ENCODE measurements around the gene CASQ2. TPM values are rescaled to one million over a fixed set of nuclear protein-coding genes. Genes with fewer than 3 reads are reported as not detected.
"Not testable (repeated sequence)": the region's sequence is repeated elsewhere in the genome, so short reads cannot be mapped to it uniquely, and the experiment has no call there.

Gene CASQ2
- polyA plus RNA-seq, 4 donors = 0.36 to 1.3 (median 1.0) TPM

GRCh38 chr1:115781851-115782250 lies 13.3 kb upstream of the CASQ2 start:
- DNase-seq (ENCODE audit: low read depth in 4 of 4, low spot score in 3 of 4) = no peak

DNA sequence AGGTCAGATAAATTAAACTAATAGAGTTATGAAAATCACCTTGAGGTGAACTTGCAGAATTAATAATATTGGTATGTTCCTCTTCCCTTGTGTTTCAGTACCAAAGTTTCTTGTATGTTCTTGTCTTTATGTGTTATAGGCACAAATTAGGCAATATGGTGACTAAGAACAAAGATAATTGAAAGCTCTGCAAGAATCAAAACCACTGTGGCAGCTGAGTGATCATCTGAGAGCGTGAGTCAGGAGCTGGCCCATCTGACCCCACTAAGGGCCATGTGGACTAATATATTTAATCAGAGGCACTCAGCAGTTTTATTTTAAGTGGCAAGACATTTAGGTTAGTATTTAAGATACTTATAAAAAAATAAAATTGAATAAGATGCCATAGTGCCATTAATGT lies 12.8 kb upstream of the CASQ2 start:
- DNase-seq (ENCODE audit: low read depth in 4 of 4, low spot score in 3 of 4) = no peak

DNA sequence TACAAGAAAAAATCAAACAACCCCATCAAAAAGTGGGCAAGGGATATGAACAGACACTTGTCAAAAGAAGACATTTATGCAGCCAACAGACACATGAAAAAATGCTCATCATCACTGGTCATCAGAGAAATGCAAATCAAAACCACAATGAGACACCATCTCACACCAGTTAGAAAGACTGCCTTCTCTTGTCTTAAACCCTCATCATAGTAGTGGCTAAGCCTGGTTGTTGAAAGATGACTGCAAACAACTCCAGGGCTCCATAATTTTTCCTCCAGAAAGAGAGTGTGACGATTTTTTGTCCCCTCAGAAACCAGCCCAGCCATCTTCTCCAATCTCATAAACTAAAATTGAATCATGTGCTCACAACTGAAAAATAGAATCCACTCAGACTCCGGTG lies 12.1 kb upstream of the CASQ2 start:
- DNase-seq (ENCODE audit: low read depth in 4 of 4, low spot score in 3 of 4) = not testable (repeated sequence)

DNA sequence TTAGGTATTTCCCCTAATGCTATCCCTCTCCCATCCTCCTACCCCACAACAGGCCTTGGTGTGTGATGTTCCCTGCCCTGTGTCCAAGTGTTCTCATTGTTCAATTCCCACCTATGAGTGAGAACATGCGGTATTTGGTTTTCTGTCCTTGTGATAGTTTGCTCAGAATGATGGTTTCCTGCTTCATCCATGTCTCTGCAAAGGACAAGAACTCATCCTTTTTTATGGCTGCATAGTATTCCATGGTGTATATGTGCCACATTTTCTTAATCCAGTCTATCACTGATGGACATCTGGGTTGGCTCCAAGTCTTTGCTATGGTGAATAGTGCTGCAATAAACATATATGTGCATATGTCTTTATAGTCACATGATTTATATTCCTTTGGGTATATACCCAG lies 10.6 kb upstream of the CASQ2 start:
- DNase-seq (ENCODE audit: low read depth in 4 of 4, low spot score in 3 of 4) = not testable (repeated sequence)

DNA sequence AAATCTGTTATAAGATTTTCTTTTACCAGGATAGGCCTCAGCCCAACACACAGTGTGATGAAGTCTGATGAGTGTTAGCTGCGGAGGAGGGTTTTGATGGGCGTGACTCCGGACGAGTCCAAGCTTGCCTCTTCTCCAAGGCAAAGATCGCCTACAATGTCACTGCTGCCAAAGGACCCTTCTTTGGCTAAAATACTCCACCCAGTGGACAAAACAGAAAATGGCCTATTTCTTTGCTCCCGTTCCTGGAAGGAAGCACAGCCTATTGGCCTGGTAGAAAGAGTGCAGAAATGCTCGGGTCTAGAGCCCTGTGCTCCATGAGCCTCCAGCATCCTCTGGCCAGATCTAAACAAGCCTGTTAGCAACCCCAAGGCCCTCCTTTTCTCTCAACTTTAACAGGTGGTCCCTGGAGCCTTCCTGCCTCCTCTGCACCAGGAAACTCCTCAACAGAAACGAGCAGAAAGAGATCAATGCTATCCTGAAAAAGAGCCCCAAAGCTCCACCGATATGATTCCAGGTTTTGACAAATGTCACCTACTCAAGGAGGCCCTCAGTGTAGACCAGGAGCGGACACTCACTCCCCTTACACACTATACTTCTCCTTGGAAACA lies 3.4 kb upstream of the CASQ2 start:
- peak; percentile 71 to 85 (median 74) for DNase-seq (ENCODE audit: low read depth in 4 of 4, low spot score in 3 of 4)

DNA sequence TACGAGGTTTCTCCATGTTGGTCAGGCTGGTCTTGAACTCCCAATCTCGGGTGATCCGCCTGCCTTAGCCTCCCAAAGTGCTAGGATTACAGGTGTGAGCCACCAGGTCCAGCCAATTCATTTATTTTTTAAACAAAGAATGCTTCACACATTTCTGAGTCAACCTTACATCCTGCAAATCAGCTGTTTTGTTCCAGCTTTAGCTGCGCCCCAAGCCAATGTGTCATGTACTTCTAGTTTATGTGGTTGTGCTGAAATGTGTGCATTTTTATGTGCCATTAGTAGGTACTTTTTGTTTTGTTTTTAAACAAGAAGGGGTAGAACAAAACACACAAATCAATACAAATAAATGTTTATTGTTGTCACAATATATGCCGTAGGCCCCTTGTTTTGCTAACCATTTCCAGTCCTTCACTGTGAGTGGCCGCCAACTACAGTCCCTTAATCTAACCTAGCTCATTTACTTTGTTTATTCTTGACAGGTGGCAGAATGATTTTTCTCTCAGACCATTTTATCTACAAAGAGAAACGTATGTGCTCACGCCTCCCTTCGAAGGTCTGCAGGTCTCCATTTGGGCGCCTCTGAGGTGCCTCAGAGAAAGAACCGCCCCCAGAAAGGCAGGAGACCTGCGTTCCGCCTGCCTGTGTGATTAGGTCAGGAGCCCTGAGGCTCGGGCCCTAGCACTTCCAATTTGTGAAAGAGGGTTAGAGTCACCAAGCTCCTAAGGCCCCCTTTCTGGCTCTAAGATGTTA lies 2.8 kb upstream of the CASQ2 start:
- DNase-seq (ENCODE audit: low read depth in 4 of 4, low spot score in 3 of 4) = no peak

DNA sequence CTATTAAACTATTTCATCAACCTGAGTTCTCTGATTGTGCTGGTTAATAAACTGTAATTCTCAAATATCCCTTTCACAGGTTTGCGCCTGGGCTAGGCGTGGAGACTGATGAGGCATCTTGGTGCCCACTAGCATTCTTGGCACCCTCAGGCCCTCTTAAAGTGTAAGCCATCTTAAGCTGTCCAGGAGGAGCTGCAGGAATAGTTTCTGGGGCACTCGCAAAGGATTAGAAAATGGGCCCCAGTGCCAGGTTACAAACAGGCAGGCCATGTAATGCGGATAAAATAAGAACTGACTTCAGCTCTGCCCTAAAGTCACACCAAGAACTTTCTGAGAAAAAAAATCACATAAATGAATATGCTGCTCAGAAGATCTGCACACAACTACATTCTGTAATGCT lies 1.1 kb downstream of the CASQ2 start:
- no peak for DNase-seq (ENCODE audit: low read depth in 4 of 4, low spot score in 3 of 4)

- DNase-seq (ENCODE audit: low read depth in 4 of 4, low spot score in 3 of 4) = no peak
Measured at GRCh38 chr1:115765091-115765490, 3.4 kb downstream of the CASQ2 start.

DNA sequence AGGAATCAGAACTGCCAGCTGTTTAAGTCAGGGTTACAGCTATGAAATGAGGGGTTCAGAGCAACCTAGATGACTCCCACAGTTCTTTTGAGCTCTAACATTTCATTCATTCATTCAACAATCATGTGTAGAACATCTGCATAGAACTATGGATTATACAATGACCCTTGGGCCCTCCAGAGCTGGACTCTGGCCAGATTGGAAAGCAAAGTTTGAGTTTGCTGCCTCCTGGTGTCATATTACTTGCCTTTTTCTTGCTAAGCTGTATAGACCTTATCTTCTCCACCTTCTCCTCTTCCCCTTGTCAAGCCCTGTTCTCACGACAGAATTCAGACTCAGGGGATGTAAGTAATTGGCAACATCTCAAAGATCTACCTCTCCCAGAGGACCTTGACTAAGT lies 4.0 kb downstream of the CASQ2 start:
- DNase-seq (ENCODE audit: low read depth in 4 of 4, low spot score in 3 of 4) = no peak

- no peak for DNase-seq (ENCODE audit: low read depth in 4 of 4, low spot score in 3 of 4)
Measured at GRCh38 chr1:115762779-115763178, 5.7 kb downstream of the CASQ2 start.

GRCh38 chr1:115761601-115762302 lies 6.8 kb downstream of the CASQ2 start:
- DNase-seq (ENCODE audit: low read depth in 4 of 4, low spot score in 3 of 4) = no peak

- no peak for DNase-seq (ENCODE audit: low read depth in 4 of 4, low spot score in 3 of 4)
Measured at GRCh38 chr1:115757856-115758255, 10.7 kb downstream of the CASQ2 start.

- DNase-seq (ENCODE audit: low read depth in 4 of 4, low spot score in 3 of 4) = no peak
Measured at GRCh38 chr1:115757326-115757725, 11.2 kb downstream of the CASQ2 start.

GRCh38 chr1:115755456-115756370 lies 12.8 kb downstream of the CASQ2 start:
- no peak for DNase-seq (ENCODE audit: low read depth in 4 of 4, low spot score in 3 of 4)

- no peak for DNase-seq (ENCODE audit: low read depth in 4 of 4, low spot score in 3 of 4)
Measured at GRCh38 chr1:115753830-115754229, 14.7 kb downstream of the CASQ2 start.

DNA sequence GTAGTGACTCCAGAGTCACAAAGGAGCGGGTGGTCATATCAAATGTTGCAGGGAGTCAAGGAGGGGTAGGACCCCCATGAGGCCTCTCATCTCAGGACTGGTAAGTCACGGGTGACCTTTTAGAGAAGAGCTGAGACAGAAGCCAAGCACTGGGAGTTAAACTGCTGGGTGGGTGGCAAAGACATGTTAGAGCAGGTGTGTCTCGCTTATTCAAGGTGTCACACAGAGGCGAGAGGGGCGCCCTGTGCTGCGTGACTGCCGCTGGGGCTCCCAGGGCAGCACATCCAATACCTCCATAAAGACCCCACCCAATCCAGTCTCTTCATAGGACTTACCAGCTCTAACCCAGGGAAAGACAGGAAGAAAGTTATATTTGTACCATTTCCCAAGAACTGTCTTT lies 15.2 kb downstream of the CASQ2 start:
- DNase-seq (ENCODE audit: low read depth in 4 of 4, low spot score in 3 of 4) = no peak

DNA sequence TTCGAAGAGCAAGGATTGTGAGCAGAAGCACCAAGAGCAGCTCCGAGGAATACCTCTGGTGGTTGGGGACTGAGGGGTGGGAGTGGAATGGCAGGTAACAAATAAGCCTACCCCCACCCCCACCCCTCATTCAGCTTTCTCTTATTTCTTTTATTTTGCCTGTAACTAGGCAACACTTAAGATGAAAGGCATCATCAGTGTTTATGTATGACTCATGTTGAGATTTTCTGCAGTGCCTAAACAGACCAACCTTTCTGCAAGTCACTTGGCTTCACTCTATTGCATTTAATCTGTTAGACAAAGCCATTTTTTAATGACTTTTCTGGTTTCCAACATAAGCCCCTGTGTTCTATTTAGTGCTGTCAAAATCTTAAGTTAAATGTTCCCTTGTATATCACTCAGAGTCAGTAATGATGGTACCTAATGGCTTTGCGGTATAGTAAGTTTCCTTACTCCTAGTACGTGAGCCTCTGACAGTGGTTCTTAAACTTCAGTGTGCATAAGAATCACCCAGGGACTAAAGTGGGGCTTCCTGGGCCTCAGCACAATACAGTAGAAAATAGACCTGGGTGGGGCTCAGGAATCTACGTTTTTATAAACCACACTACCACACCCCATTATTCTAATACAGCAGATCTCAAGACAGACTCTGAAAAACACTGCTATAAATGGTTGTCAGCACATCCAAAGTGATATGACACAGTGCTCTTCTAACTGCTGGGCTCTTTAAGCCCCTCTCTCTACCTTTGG lies 19.9 kb downstream of the CASQ2 start:
- DNase-seq (ENCODE audit: low read depth in 4 of 4, low spot score in 3 of 4) = no peak

DNA sequence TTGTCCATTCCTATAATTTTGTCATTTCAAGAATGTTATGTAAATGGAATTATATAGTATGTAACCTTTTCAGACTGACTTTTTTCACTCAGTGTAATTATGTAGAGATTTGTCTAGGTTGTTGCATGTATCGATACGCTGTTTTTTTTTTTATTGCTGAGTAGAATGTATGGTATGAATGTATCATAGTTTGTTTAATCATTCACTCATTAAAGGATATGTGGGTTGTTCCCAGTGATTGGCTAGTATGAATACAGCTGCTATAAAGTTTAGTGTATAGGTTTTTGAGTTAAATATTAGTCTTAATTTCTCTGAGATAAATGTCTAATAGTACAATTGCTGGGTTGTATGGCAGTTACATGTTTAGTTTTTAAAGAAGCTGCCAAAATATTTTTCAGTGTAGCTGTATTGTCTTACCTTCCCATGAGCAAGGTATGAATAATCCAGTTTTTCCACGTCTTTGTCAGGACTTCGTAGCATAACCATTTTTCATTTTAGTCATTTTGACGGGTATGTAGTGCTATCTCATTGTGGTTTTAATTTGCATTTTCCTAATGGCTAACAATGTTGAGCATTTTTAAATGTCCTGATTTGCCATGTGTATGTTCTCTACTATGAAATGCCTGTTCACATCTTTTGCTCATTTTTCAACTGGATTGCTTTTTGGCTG lies 22.4 kb downstream of the CASQ2 start:
- DNase-seq (ENCODE audit: low read depth in 4 of 4, low spot score in 3 of 4) = no peak

DNA sequence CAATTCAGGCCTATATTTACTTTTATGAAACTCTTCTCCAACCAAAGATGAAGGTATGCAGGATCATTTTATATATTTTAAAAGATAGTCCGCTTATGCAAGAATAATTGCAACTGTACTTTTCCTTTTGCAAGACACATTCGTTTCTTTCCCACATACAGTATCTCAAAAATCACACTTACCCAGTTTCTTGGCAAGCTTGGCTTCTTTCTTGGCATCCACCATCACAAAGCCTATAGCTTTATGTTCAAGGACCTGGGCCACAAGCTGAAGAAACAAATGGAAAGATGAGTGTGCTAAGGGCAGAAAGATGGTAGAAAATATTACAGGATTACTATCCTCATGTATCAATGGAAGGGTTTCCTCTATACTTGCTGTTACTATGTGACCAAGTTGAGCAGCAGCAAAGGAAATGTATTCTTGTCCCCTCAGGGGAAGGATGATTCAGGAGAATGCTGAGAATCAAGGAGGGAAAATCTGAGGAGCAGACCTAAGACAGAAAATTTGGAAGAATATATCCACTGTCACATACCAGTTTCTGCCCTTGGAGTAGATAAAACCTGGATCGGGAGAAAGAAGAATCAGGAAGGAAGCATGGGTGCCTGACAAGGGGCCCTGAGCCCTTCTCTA lies 23.8 kb downstream of the CASQ2 start:
- DNase-seq (ENCODE audit: low read depth in 4 of 4, low spot score in 3 of 4) = no peak

All from right renal pelvis (tissue), 4 donors.